Muscle of leg (tissue), 16 donors: ENCODE measurements around the gene SIPA1L3. TPM values are rescaled to one million over a fixed set of nuclear protein-coding genes. Genes with fewer than 3 reads are reported as not detected.
A peak's percentile ranks its signal among the peaks of the same experiment; 100 is the strongest.
"Not testable (repeated sequence)": the region's sequence is repeated elsewhere in the genome, so short reads cannot be mapped to it uniquely, and the experiment has no call there.

ENCODE experiments used
- DNase-seq: peaks from one replicate; pipeline ENCODE4 v3.0.0; 2013
- H3K27ac ChIP-seq: one replicate; pipeline ENCODE4 v1.5.1; 2013; ENCODE audit warnings: mild to moderate bottlenecking, low read length, control low read depth
- H3K27me3 ChIP-seq: one replicate; pipeline ENCODE4 v1.6.1; 2013; ENCODE audit warnings: low read length; ENCODE audit not compliant: control insufficient read depth, insufficient read depth
- H3K36me3 ChIP-seq: one replicate; pipeline ENCODE4 v1.6.1; 2013; ENCODE audit warnings: low read length; ENCODE audit not compliant: control insufficient read depth, insufficient read depth
- H3K4me1 ChIP-seq: one replicate; pipeline ENCODE4 v1.6.1; 2013; ENCODE audit warnings: low read length; ENCODE audit not compliant: control insufficient read depth, insufficient read depth
- H3K4me3 ChIP-seq: one replicate; pipeline ENCODE4 v1.5.1; 2013; ENCODE audit warnings: low read length, control low read depth
- H3K9me3 ChIP-seq: replicated peaks from 2 replicates; pipeline ENCODE4 v1.6.1; 2013; ENCODE audit warnings: low read depth, low read length; ENCODE audit not compliant: control insufficient read depth
- WGBS: methylation state at CpG from one replicate; pipeline ENCODE4 v1.1.5; 2013; ENCODE audit warnings: missing lambda C conversion rate; ENCODE audit not compliant: insufficient coverage; 5-methylcytosine and 5-hydroxymethylcytosine counted together
- long read RNA-seq, 11 donors: transcript quantifications; one replicate each; lab custom pipeline, GENCODE V29; 2026
- polyA plus RNA-seq, 8 donors: library from polyadenylated mRNA; unstranded; fragments of 120-200 nt; gene quantifications; one replicate each; pipeline versions ENCODE4 v1.2.1 to v1.2.3, GENCODE V29; 2013; ENCODE audit warnings: inconsistent platforms in 1 of 8, low replicate concordance in 1 of 8; ENCODE audit not compliant: insufficient read length in 8 of 8, insufficient read depth in 1 of 8
- total RNA-seq: library from RNA; stranded (reverse); fragments of 120-200 nt; gene quantifications from one replicate; pipeline ENCODE4 v1.2.4, GENCODE V29; 2013

SIPA1L3 gene
- total RNA-seq (6.8 TPM), polyA plus RNA-seq (10 to 100 TPM in 1 of 8 donors, 1 to 10 TPM in 7; 7.2 to 13.8 (median 9.2) TPM)
- long read RNA-seq, donor 1, partial matches to known transcripts = 0 of 1 reads
- long read RNA-seq, donor 1, other reads (novel, unspliced or antisense) = 0 of 1 reads
- long read RNA-seq, donor 2, partial matches to known transcripts = 0 of 1 reads
- long read RNA-seq, donor 2, other reads (novel, unspliced or antisense) = 0 of 1 reads
- long read RNA-seq, donor 3 = 0 reads
- long read RNA-seq, donor 4 = 0 reads
- long read RNA-seq, donor 5 = 0 reads
- long read RNA-seq, donor 6 = 0 reads
- long read RNA-seq, donor 7 = 0 reads
- long read RNA-seq, donor 8, partial matches to known transcripts = 0 of 1 reads
- long read RNA-seq, donor 8, other reads (novel, unspliced or antisense) = 0 of 1 reads
- long read RNA-seq, donor 9, partial matches to known transcripts = 0 of 1 reads
- long read RNA-seq, donor 9, other reads (novel, unspliced or antisense) = 0 of 1 reads
- long read RNA-seq, donor 10 = 0 reads
- long read RNA-seq, donor 11 = 0 reads

- Histone ChIP-seq H3K9me3 (no peaks in the 10 kb centered on the region), H3K27me3 (no peaks in the 10 kb centered on the region), H3K4me1 (peaks cover 13% of the 10 kb centered on the region), H3K36me3 (no peaks in the 10 kb centered on the region), H3K4me3 (peak within 1 kb of the TSS; percentile 81), H3K27ac (peak within 1 kb of the TSS; percentile 75)
- DNase-seq = peak; percentile 99
- WGBS = under 1% methylated on average over 74 of the region's 95 CpGs
These were observed at the start of gene SIPA1L3 for GRCh38 chr19:37906869-37907734. Gene SIPA1L3 (plus strand): TSS chr19:37907208. CDS start chr19:38081566, 174,358 bp downstream.

GRCh38 chr19:37864501-37864900, 42.5 kb upstream of the SIPA1L3 start:
- WGBS = no CpG with 5 or more reads among the region's 3 CpGs
- no peaks in the 10 kb centered on the region for H3K27me3 ChIP-seq
- DNase-seq = no peak

GRCh38 chr19:37865930-37866329, 41.1 kb upstream of the SIPA1L3 start:
- not testable (repeated sequence) for DNase-seq, H3K9me3 ChIP-seq, H3K36me3 ChIP-seq, H3K27me3 ChIP-seq, H3K4me1 ChIP-seq, H3K4me3 ChIP-seq, H3K27ac ChIP-seq
- 81% methylated on average over 7 of the region's 9 CpGs for WGBS

More at GRCh38 chr19:37864501-37864900, 42.5 kb upstream of the SIPA1L3 start:
- Histone ChIP-seq H3K4me1 (no peaks in the 10 kb centered on the region), H3K4me3 (no peak overlapping the region), H3K36me3 (no peaks in the 10 kb centered on the region), H3K9me3 (no peaks in the 10 kb centered on the region), H3K27ac (no peak overlapping the region)

- no CpG with 5 or more reads among the region's 2 CpGs for WGBS
- peak; percentile 82 for DNase-seq
- no peak overlapping the region for H3K4me3 ChIP-seq
These were observed 39.2 kb upstream of the SIPA1L3 start for GRCh38 chr19:37867831-37868230.

GRCh38 chr19:37869766-37870340, 37.2 kb upstream of the SIPA1L3 start:
- Histone ChIP-seq H3K27me3 (no peaks in the 10 kb centered on the region), H3K9me3 (no peaks in the 10 kb centered on the region), H3K27ac (no peak overlapping the region), H3K36me3 (no peaks in the 10 kb centered on the region), H3K4me3 (no peak overlapping the region), H3K4me1 (no peaks in the 10 kb centered on the region)
- 49% methylated on average over 4 of the region's 4 CpGs for WGBS
- no peak for DNase-seq

More at GRCh38 chr19:37867831-37868230, 39.2 kb upstream of the SIPA1L3 start:
- no peak overlapping the region for H3K27ac ChIP-seq
- no peaks in the 10 kb centered on the region for H3K27me3 ChIP-seq
- no peaks in the 10 kb centered on the region for H3K4me1 ChIP-seq
- H3K9me3 ChIP-seq = no peaks in the 10 kb centered on the region
- H3K36me3 ChIP-seq = no peaks in the 10 kb centered on the region

GRCh38 chr19:37872383-37872782, 34.6 kb upstream of the SIPA1L3 start:
- H3K9me3 ChIP-seq = no peaks in the 10 kb centered on the region
- H3K4me1 ChIP-seq = no peaks in the 10 kb centered on the region
- no peaks in the 10 kb centered on the region for H3K36me3 ChIP-seq
- no peak overlapping the region for H3K27ac ChIP-seq
- H3K4me3 ChIP-seq = no peak overlapping the region
- no peak for DNase-seq
- H3K27me3 ChIP-seq = no peaks in the 10 kb centered on the region
- WGBS = 74% methylated on average over 4 of the region's 5 CpGs

- no peak overlapping the region for H3K27ac ChIP-seq
These were observed 32.2 kb upstream of the SIPA1L3 start for GRCh38 chr19:37874784-37875183.

GRCh38 chr19:37876032-37876431, 31.0 kb upstream of the SIPA1L3 start:
- Histone ChIP-seq H3K36me3 (no peaks in the 10 kb centered on the region), H3K9me3 (no peaks in the 10 kb centered on the region), H3K4me1 (no peaks in the 10 kb centered on the region), H3K27me3 (no peaks in the 10 kb centered on the region), H3K27ac (no peak overlapping the region), H3K4me3 (no peak overlapping the region)
- 60% methylated on average over 2 of the region's 2 CpGs for WGBS
- no peak for DNase-seq

More at GRCh38 chr19:37874784-37875183, 32.2 kb upstream of the SIPA1L3 start:
- Histone ChIP-seq H3K4me1 (no peaks in the 10 kb centered on the region), H3K27me3 (no peaks in the 10 kb centered on the region), H3K9me3 (no peaks in the 10 kb centered on the region), H3K36me3 (no peaks in the 10 kb centered on the region), H3K4me3 (no peak overlapping the region)
- WGBS = 57% methylated on average over 1 of the region's 3 CpGs
- no peak for DNase-seq

GRCh38 chr19:37877147-37877546, 29.9 kb upstream of the SIPA1L3 start:
- no peaks in the 10 kb centered on the region for H3K27me3 ChIP-seq
- H3K36me3 ChIP-seq = no peaks in the 10 kb centered on the region
- H3K4me3 ChIP-seq = no peak overlapping the region
- H3K4me1 ChIP-seq = no peaks in the 10 kb centered on the region
- DNase-seq = no peak
- WGBS = no CpG with 5 or more reads among the region's 3 CpGs
- peaks cover 3% of the 10 kb centered on the region for H3K9me3 ChIP-seq
- H3K27ac ChIP-seq = no peak overlapping the region
